Gastroesophageal sphincter (tissue), 4 donors: ENCODE measurements around the gene LDAH. TPM values are rescaled to one million over a fixed set of nuclear protein-coding genes. Genes with fewer than 3 reads are reported as not detected.

Source experiments
- ATAC-seq: fragments of 150-250 bp; one replicate; pipeline ENCODE4 v1.9.1; 2016; ENCODE audit warnings: mild to moderate bottlenecking, moderate library complexity
- H3K27ac ChIP-seq, 4 donors: fragments of 200-600 bp; sonication (generic) in 3 of 4; 1 replicate in 3 of 4; 2 replicates in 1 of 4; pipeline ENCODE4 v1.5.1; 2016 to 2019
- H3K27me3 ChIP-seq: fragments of 200-600 bp; sonication (generic); one replicate; pipeline ENCODE4 v1.5.1; 2019
- H3K36me3 ChIP-seq, 2 donors: fragments of 200-600 bp; sonication (generic); one replicate each; pipeline ENCODE4 v1.5.1; 2019; ENCODE audit warnings: control low read depth in 1 of 2
- H3K4me1 ChIP-seq, 3 donors: fragments of 200-600 bp; sonication (generic); 1 replicate in 2 of 3; 2 replicates in 1 of 3; pipeline ENCODE4 v1.5.1; 2016 to 2019; ENCODE audit warnings: control low read depth in 2 of 3
- H3K4me3 ChIP-seq, 2 donors: fragments of 200-600 bp; sonication (generic); one replicate each; pipeline ENCODE4 v1.5.1; 2019; ENCODE audit warnings: mild to moderate bottlenecking in 1 of 2, moderate library complexity in 1 of 2
- H3K9me3 ChIP-seq, 3 donors: fragments of 200-600 bp; sonication (generic); one replicate each; pipeline ENCODE4 v1.5.1; 2017 to 2019; ENCODE audit warnings: control low read depth in 2 of 3
- CTCF ChIP-seq, 4 experiments: fragments of 200-600 bp in 2 of 4; fragments of 450-650 bp in 2 of 4; sonication (generic) in 1 of 4; IDR thresholded peaks; one replicate each; pipeline ENCODE4 v1.5.1; 2017 to 2019; ENCODE audit warnings: antibody characterized with exemption in 4 of 4, mild to moderate bottlenecking in 2 of 4, moderate library complexity in 2 of 4
- EP300 ChIP-seq: sonication (generic); formaldehyde crosslinking; IDR thresholded peaks from one replicate; pipeline ENCODE4 v1.6.1; 2017; ENCODE audit warnings: antibody characterized with exemption, mild to moderate bottlenecking
- POLR2A ChIP-seq, 2 donors: fragments of 450-650 bp; IDR thresholded peaks; one replicate each; pipeline ENCODE4 v1.6.1; 2017; ENCODE audit warnings: antibody characterized with exemption in 2 of 2, mild to moderate bottlenecking in 2 of 2, moderate library complexity in 1 of 2
- POLR2AphosphoS5 ChIP-seq: sonication (generic); formaldehyde crosslinking; IDR thresholded peaks from one replicate; pipeline ENCODE4 v1.6.1; 2017; ENCODE audit warnings: antibody characterized with exemption
- WGBS, 2 donors: methylation state at CpG; one replicate each; pipeline ENCODE4 v1.1.5; 2018; ENCODE audit warnings: low coverage in 1 of 2; 5-methylcytosine and 5-hydroxymethylcytosine counted together
- total RNA-seq, 4 donors: library from RNA; depleted of rRNA; stranded (reverse); fragments of >200 nt; gene quantifications; one replicate each; pipeline ENCODE4 v1.1.0, GENCODE V29; 2016

Gene LDAH
- total RNA-seq, 4 donors from 2014 or later: 10.5 to 19.0 (median 14.5) TPM

GRCh38 chr2:20664431-20665242, 158.3 kb downstream of the LDAH start:
- H3K4me3 ChIP-seq: peak overlapping the region in 1 of 2 donors; percentile 60
- 15 to 51% methylated on average over 5 to 6 of the region's 17 CpGs for WGBS, 2 donors
- H3K4me1 ChIP-seq: peaks cover 0 to 58% (median 19%) of the 10 kb centered on the region in 3 donors
- peak overlapping the region in 1 of 4 donors; percentile 82 for H3K27ac ChIP-seq
- no peak for ATAC-seq
- H3K9me3 ChIP-seq: no peaks in the 10 kb centered on the region
- TF ChIP-seq CTCF (IDR thresholded peaks at IDR 0.05) (no peak), POLR2A (IDR thresholded peaks at IDR 0.05) (no peak), EP300 (no peak), POLR2AphosphoS5 (no peak)
- no peaks in the 10 kb centered on the region for H3K36me3 ChIP-seq
- peaks cover 85% of the 10 kb centered on the region for H3K27me3 ChIP-seq

DNA sequence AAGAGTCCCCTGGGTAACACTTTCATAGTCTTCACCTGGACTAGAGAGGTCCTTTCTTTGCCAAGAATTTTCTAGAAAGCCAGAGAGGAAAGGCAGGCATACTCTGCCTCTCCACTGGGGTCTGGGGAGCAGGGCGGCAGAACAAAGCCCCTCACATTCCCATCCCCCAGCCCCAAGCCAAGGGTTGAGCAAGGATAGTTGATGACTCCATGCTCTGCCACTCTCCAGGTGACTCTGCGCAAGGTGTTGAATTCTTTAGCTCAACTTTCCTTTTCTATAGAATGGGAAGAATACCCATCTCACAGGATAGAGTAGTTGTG, 158.9 kb downstream of the LDAH start:
- no peaks in the 10 kb centered on the region for H3K36me3 ChIP-seq
- peaks cover 0 to 58% (median 19%) of the 10 kb centered on the region in 3 donors for H3K4me1 ChIP-seq
- H3K9me3 ChIP-seq: no peaks in the 10 kb centered on the region
- TF ChIP-seq POLR2AphosphoS5 (no peak), EP300 (no peak), POLR2A (IDR thresholded peaks at IDR 0.05) (no peak), CTCF (IDR thresholded peaks at IDR 0.05) (no peak)
- H3K27ac ChIP-seq: no peak overlapping the region
- peaks cover 79% of the 10 kb centered on the region for H3K27me3 ChIP-seq
- 50 to 57% methylated on average over 1 of the region's 2 CpGs for WGBS, 2 donors
- no peak overlapping the region for H3K4me3 ChIP-seq
- ATAC-seq: no peak

DNA sequence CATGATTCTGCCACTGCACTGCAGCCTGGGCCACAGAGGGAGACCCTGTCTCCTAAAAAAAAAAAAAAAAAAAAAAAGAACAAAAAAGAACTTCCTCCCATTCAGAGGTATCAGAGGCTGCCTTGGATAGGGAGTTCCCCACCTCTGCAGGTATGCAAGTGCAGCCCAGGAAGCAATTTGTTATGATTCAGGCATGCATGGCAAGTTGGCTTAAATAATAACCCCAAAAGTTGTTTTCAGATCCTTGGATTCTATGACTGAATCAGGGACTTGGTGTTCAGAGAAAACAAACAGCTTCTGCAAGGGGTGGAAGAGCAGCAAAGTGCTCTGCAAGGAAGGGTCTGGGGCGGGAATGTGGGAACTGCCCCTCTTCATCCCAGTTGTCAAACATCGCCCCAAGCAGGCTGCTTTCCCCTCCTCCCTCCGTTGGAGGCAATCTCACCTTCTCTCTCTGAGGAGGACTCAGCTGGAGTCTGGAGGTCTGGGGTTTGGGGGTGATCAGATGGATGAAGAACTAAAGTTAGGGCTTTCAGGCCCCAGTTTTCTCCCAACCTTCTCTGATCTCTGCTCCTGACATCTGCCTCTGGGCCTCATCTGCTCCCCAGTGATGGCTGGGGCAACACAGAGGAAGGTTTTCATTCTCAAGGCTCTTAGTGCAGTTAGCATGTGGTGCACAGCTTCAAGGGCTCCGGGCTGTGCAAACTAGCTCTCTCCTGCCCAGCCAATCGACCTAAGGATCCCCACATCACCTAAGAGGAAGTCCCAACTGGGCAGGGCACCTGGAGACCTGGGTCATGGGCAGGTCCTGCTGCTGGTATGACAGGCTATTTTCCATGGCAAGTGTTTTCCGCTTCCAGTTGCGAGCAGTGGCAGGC, 159.5 kb downstream of the LDAH start:
- H3K27ac ChIP-seq: no peak overlapping the region
- no peaks in the 10 kb centered on the region for H3K36me3 ChIP-seq
- WGBS, 2 donors: 20% methylated on average over 1 to 3 of the region's 7 CpGs
- no peaks in the 10 kb centered on the region for H3K9me3 ChIP-seq
- H3K27me3 ChIP-seq: peaks cover 73% of the 10 kb centered on the region
- no peak for ATAC-seq
- no peak for TF ChIP-seq POLR2A (IDR thresholded peaks at IDR 0.05)
- TF ChIP-seq EP300: no peak
- no peak for TF ChIP-seq POLR2AphosphoS5
- no peak for TF ChIP-seq CTCF (IDR thresholded peaks at IDR 0.05)
- peaks cover 0 to 56% (median 19%) of the 10 kb centered on the region in 3 donors for H3K4me1 ChIP-seq
- H3K4me3 ChIP-seq: no peak overlapping the region

DNA sequence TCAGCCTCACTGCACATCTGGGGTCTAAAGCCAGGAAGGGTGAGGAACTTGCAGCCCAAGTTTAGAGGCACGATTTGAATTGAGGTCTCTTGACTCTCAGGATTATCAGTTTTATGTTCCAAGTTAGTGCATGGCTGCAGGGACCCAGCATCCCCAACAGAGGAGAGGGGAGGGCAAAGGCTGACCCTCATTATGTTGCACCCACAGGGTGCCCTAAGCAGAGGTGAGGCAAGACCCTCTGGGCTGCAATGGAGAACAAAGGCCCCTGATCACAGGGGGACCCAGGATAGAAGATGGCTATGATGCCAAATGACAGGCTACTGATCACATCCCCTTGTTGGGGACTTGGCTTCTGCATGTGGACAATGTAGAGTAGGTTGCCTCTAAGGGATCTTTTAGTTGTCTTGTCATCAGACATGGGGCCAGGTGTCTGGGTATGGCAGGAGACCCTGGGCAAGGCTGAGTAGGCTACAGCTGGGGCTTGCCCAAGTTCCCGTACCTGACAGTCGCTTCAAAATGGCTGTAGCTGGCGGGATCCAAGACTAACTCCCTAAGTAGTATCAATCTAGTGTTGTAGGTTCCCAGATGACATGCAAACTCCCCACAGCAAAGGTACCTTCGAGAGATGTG, 160.5 kb downstream of the LDAH start:
- Histone ChIP-seq H3K36me3 (no peaks in the 10 kb centered on the region), H3K27me3 (peaks cover 63% of the 10 kb centered on the region), H3K4me1 (peaks cover 0 to 46% (median 15%) of the 10 kb centered on the region in 3 donors), H3K27ac (no peak overlapping the region), H3K9me3 (no peaks in the 10 kb centered on the region), H3K4me3 (no peak overlapping the region)
- TF ChIP-seq EP300: no peak
- TF ChIP-seq POLR2AphosphoS5: no peak
- no peak for TF ChIP-seq CTCF (IDR thresholded peaks at IDR 0.05)
- no peak for TF ChIP-seq POLR2A (IDR thresholded peaks at IDR 0.05)
- ATAC-seq: no peak
- 36 to 100% methylated on average over 2 to 3 of the region's 5 CpGs for WGBS, 2 donors
